B cell (primary cell): ENCODE results near the gene KYAT1. TPM values are rescaled to one million over a fixed set of nuclear protein-coding genes. Genes with fewer than 3 reads are reported as not detected.

Experiments
- ATAC-seq: fragments of 200-7000 bp; cut with Tn5 transposase; one replicate; pipeline ENCODE4 v1.10.0; 2021; ENCODE audit warnings: low read depth, mild to moderate bottlenecking, moderate number of reproducible peaks, moderate library complexity
- CTCF ChIA-PET: fragments of 350-600 bp; sonication (Branson Sonifier 250); formaldehyde crosslinking; loops from one replicate; lab custom pipeline; 2021; ENCODE audit warnings: antibody characterized with exemption, inconsistent platforms; lab: Charles Lee
- POLR2A ChIA-PET: fragments of 350-600 bp; sonication (Branson Sonifier 250); formaldehyde crosslinking; loops from one replicate; lab custom pipeline; 2021; ENCODE audit warnings: antibody characterized with exemption; lab: Charles Lee
- DNase-seq: peaks from one replicate; pipeline ENCODE4 v3.0.0; 2013
- H2AFZ ChIP-seq: 2 replicates; pipeline ENCODE4 v1.6.1; 2012; ENCODE audit warnings: mild to moderate bottlenecking, low read depth, low read length; ENCODE audit not compliant: insufficient read depth, poor library complexity, severe bottlenecking
- H3K27ac ChIP-seq, 2 donors: 1 replicate in 1 of 2; 2 replicates in 1 of 2; pipeline ENCODE4 v1.5.1; 2012 to 2013; ENCODE audit warnings: low read length in 2 of 2, mild to moderate bottlenecking in 2 of 2, moderate library complexity in 1 of 2
- H3K27me3 ChIP-seq, 4 experiments: fragments of 200-600 bp in 1 of 4; sonication (generic) in 1 of 4; replicated peaks in 1 of 4; 1 replicate in 2 of 4; 2 replicates in 2 of 4; pipeline versions ENCODE4 v1.6.1 to v1.7.0; 2013 to 2016; ENCODE audit warnings: low read length in 3 of 4, mild to moderate bottlenecking in 2 of 4, mixed read lengths in 1 of 4, moderate library complexity in 1 of 4; ENCODE audit not compliant: insufficient read depth in 4 of 4, control insufficient read depth in 3 of 4; ENCODE audit errors: control extremely low read depth in 1 of 4
- H3K36me3 ChIP-seq, 2 experiments: replicated peaks in 1 of 2; 1 replicate in 1 of 2; 2 replicates in 1 of 2; pipeline versions ENCODE4 v1.6.1 to v1.7.1; 2013; ENCODE audit warnings: low read length in 1 of 2; ENCODE audit not compliant: insufficient read depth in 2 of 2, control insufficient read depth in 1 of 2; ENCODE audit errors: control extremely low read depth in 1 of 2, extremely low read depth in 1 of 2
- H3K4me1 ChIP-seq, 2 donors: fragments of 200-600 bp in 1 of 2; sonication (generic) in 1 of 2; 1 replicate in 1 of 2; 2 replicates in 1 of 2; pipeline versions ENCODE4 v1.5.1 to v1.6.1; 2013 to 2017; ENCODE audit warnings: low read length in 2 of 2; ENCODE audit not compliant: control insufficient read depth in 2 of 2, insufficient read depth in 2 of 2
- H3K4me2 ChIP-seq: replicated peaks from 2 replicates; pipeline ENCODE3; 2012; ENCODE audit warnings: mild to moderate bottlenecking, low read depth, low read length; ENCODE audit not compliant: poor library complexity, severe bottlenecking
- H3K4me3 ChIP-seq, 5 experiments: fragments of 200-600 bp in 1 of 5; sonication (generic) in 1 of 5; 1 replicate in 3 of 5; 2 replicates in 2 of 5; pipeline versions ENCODE4 v1.5.1 to v1.7.0; 2011 to 2016; ENCODE audit warnings: low read length in 4 of 5, mild to moderate bottlenecking in 4 of 5, low read depth in 2 of 5, control low read depth in 1 of 5, moderate library complexity in 1 of 5; ENCODE audit not compliant: insufficient read depth in 1 of 5; ENCODE audit errors: control extremely low read depth in 1 of 5, extremely low read depth in 1 of 5
- H3K79me2 ChIP-seq: fragments of 200-600 bp; sonication (generic); one replicate; pipeline ENCODE4 v1.6.0; 2016; ENCODE audit warnings: low read length; ENCODE audit not compliant: control insufficient read depth, insufficient read depth
- H3K9ac ChIP-seq: fragments of 200-600 bp; sonication (generic); 2 replicates; pipeline ENCODE4 v1.6.1; 2017; ENCODE audit warnings: mild to moderate bottlenecking, low read length, moderate library complexity
- H3K9me3 ChIP-seq, 3 donors: one replicate each; pipeline versions ENCODE4 v1.6.1 to v1.7.1; 2013; ENCODE audit warnings: low read length in 2 of 3; ENCODE audit not compliant: control insufficient read depth in 2 of 3, insufficient read depth in 1 of 3; ENCODE audit errors: control extremely low read depth in 1 of 3
- H4K20me1 ChIP-seq: 2 replicates; pipeline ENCODE4 v1.6.0; 2012; ENCODE audit warnings: mild to moderate bottlenecking, low read length; ENCODE audit not compliant: insufficient read depth, control insufficient read depth, poor library complexity, severe bottlenecking
- H3K27ac Mint-ChIP-seq: one replicate; pipeline ENCODE4 v1.8.0; 2021; ENCODE audit warnings: mixed read lengths
- H3K27me3 Mint-ChIP-seq: one replicate; pipeline ENCODE4 v1.8.0; 2021; ENCODE audit warnings: mixed read lengths
- H3K4me1 Mint-ChIP-seq: one replicate; pipeline ENCODE4 v1.8.0; 2021; ENCODE audit warnings: mixed read lengths
- H3K4me3 Mint-ChIP-seq: one replicate; pipeline ENCODE4 v1.8.0; 2021; ENCODE audit warnings: mixed read lengths
- H3K9me3 Mint-ChIP-seq: one replicate; pipeline ENCODE4 v1.8.0; 2022; ENCODE audit warnings: mixed read lengths; ENCODE audit not compliant: insufficient read depth
- CTCF ChIP-seq: fragments of 200-600 bp; IDR thresholded peaks from one replicate; pipeline ENCODE4 v1.8.0; 2022; ENCODE audit warnings: antibody characterized with exemption, mild to moderate bottlenecking
- EZH2 ChIP-seq: IDR thresholded peaks from 2 replicates; pipeline ENCODE4 v1.6.1; 2012; ENCODE audit warnings: borderline replicate concordance, low read depth, mild to moderate bottlenecking, moderate library complexity, low read length; ENCODE audit not compliant: insufficient read depth, poor library complexity, severe bottlenecking
- WGBS: methylation state at CpG from one replicate; pipeline ENCODE4 v1.1.5; 2013; ENCODE audit warnings: missing lambda C conversion rate; ENCODE audit not compliant: insufficient coverage; 5-methylcytosine and 5-hydroxymethylcytosine counted together
- intact Hi-C: fragments of 100-400 bp; cut with micrococcal nuclease; formaldehyde crosslinking; loops from one replicate; pipeline ENCODE4 v1.10.0; 2022
- polyA plus RNA-seq: library from polyadenylated mRNA; depleted of rRNA; stranded (reverse); fragments of >200 nt; gene quantifications from 2 replicates; pipeline ENCODE4 v1.2.3, GENCODE V29; 2012
- total RNA-seq, 2 donors: library from RNA; stranded (reverse); fragments of 120-200 nt in 1 of 2; gene quantifications; 1 replicate in 1 of 2; 2 replicates in 1 of 2; pipeline versions ENCODE4 v1.2.3 to v1.2.4, GENCODE V29; 2013 to 2022

KYAT1 gene
- total and polyA plus RNA-seq, 2 donors (not counting 1 experiment from before 2014, with no cell fraction given), result 7.0 to 16.2 TPM

- Mint-ChIP-seq H3K4me3 (peak overlapping the region; percentile 97), H3K27ac (peak overlapping the region; percentile 56), H3K4me1 (peaks cover 19% of the 10 kb centered on the region), H3K9me3 (no peaks in the 10 kb centered on the region), H3K27me3 (no peaks in the 10 kb centered on the region)
- H3K4me3 ChIP-seq, result no peak overlapping the region
- no peaks in the 10 kb centered on the region for H3K9me3 ChIP-seq
- H3K4me1 ChIP-seq, result peaks cover 12 to 17% of the 10 kb centered on the region in 2 donors
- ATAC-seq (no peak), DNase-seq (no peak)
- H2AFZ ChIP-seq, result no peak overlapping the region
- CTCF ChIA-PET, result interaction anchor here (2.4 kb wide), 1 partner anchor 10 kb away, joined by 14 read pairs; the partner anchor contains the start of gene ENDOG
- peaks cover 20% of the 10 kb centered on the region for H3K79me2 ChIP-seq
- POLR2A ChIA-PET, result no interaction called here
- peaks cover 0 to 31% of the 10 kb centered on the region in 2 experiments for H3K36me3 ChIP-seq
- H3K9ac ChIP-seq, result peak overlapping the region; percentile 79
- peaks cover 4% of the 10 kb centered on the region for H4K20me1 ChIP-seq
- H3K27me3 ChIP-seq, result no peaks in the 10 kb centered on the region
- H3K27ac ChIP-seq, result no peak overlapping the region
- intact Hi-C loops, result no loop called here
- H3K4me2 ChIP-seq, result peak overlapping the region; percentile 74
- 92% methylated on average over 4 of the region's 8 CpGs for WGBS
- no peak for TF ChIP-seq CTCF
- TF ChIP-seq EZH2, result no peak
Observed at GRCh38 chr9:128828267-128828666, 53.5 kb downstream of the KYAT1 start.

GRCh38 chr9:128825923-128826700 is 55.6 kb downstream of the KYAT1 start:
- H3K9me3 Mint-ChIP-seq, result no peaks in the 10 kb centered on the region
- H2AFZ ChIP-seq, result no peak overlapping the region
- no peaks in the 10 kb centered on the region for H3K27me3 ChIP-seq
- H3K9ac ChIP-seq, result no peak overlapping the region
- no peak overlapping the region for H3K27ac ChIP-seq
- no peaks in the 10 kb centered on the region for H3K9me3 ChIP-seq
- TF ChIP-seq EZH2, result no peak
- TF ChIP-seq CTCF, result no peak
- ChIA-PET CTCF (no interaction called here), POLR2A (no interaction called here)
- no peak overlapping the region for H3K27ac Mint-ChIP-seq
- peaks cover 4% of the 10 kb centered on the region for H4K20me1 ChIP-seq
- H3K79me2 ChIP-seq, result peaks cover 18% of the 10 kb centered on the region
- no peaks in the 10 kb centered on the region for H3K27me3 Mint-ChIP-seq
- H3K4me1 ChIP-seq, result peaks cover 12 to 17% of the 10 kb centered on the region in 2 donors
- H3K4me2 ChIP-seq, result no peak overlapping the region
- H3K4me3 Mint-ChIP-seq, result no peak overlapping the region
- H3K36me3 ChIP-seq, result peaks cover 0 to 40% of the 10 kb centered on the region in 2 experiments
- no peak overlapping the region for H3K4me3 ChIP-seq
- ATAC-seq (no peak), DNase-seq (peak; percentile 11)
- 93% methylated on average over 15 of the region's 22 CpGs for WGBS
- intact Hi-C loops, result no loop called here
- H3K4me1 Mint-ChIP-seq, result peaks cover 19% of the 10 kb centered on the region
